ENCODE data around the gene ZWILCH.

Gene ZWILCH

DNA sequence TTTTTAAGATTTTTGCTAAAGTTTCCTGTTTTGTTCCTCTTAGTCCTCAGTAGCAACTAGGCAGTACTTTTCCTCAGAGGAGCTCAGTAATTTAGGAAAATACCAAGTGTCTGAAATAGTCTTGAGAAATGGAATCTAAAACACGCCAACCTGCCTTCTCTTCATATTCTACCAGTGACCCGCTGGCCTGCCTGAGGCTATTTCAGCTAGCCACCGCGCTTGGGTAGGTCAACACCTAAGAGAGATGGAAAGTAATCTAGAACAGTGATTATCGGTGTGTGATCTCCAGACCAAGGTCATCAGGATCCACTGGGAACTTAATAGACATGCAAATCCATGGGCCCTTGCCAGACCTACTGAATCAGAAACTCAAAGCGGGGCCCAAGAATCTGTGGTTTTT is 53.1 kb downstream of the ZWILCH start:
- no peak for DNase-seq

GRCh38 chr15:66560856-66561525 is 55.9 kb downstream of the ZWILCH start:
- no peak for DNase-seq

DNA sequence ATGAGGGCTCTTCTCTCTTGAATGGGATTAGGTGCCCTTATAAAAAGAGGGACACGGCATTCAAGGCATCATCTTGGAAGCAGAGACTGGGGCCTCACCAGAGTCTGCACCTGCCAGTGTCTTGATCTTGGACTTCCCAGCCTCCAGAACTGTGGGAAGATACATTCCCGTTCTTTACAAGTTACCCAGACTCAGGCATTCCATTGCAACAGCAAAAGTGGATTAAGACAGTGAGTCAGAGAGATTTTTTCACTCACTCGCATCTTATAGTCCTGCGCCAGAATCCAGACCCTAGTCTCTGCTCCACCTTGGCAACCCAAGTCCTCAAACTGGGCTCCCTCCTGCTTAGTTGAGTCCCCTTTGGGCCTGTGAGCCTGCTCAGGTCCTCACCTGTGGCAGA is 58.0 kb downstream of the ZWILCH start:
- no peak for DNase-seq

DNA sequence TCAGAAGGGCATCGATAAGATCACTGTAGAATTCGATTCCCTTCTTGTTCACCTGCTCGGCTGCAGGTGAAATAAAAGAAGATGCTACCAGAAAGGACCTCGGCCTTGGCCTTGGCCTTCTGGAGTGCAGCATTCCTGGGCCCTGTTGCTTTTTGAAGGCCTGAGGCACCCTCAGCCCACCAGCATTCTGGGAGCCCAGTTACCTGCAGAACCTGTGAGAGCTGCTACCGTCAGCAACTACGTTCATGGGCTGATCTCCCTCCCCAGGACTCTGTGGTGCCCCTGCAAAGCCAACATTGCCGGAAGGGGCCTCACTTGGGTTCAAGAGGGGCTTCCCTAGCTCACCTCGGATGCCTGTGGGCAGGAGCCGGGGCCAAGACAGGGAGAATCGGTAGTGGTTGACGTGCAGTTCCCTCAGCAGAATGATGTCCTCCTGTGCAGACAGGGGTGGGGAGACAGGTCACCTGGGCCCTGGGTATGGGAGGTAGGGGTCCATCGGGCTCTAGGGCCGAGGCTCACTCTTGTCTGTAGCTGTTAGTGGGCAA is 58.5 kb downstream of the ZWILCH start:
- no peak for DNase-seq

GRCh38 chr15:66564136-66565041 is 59.3 kb downstream of the ZWILCH start:
- DNase-seq: no peak

DNA sequence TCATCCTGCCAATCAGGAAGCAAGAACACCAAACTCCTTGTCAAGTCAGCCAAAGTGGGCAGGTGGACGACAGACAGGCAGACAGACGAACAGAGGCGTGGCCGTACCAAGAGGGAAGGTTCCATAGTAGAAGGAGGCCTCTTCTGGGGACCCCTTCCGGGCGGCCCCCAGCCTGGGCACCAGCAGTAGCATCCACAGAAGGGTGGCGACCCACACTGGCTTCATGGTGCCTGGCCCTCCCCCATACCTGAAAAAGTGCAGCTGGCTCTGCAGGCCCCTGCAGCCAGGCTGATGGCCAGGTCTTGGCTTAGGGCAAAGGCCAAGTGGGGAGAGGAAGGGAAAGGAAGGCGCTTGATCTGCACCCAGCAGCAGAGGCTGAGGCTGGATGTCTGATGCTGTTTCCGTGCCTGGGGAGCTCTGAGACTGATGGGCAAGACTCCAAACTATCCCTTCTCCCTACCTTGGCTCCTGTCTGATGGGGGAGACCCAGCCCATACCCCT is 60.1 kb downstream of the ZWILCH start:
- no peak for DNase-seq

- no peak for DNase-seq
These were observed 60.6 kb downstream of the ZWILCH start, which contains the start of gene LCTL for GRCh38 chr15:66565741-66566144. TSS of gene LCTL (minus strand) at chr15:66565998. CDS start at chr15:66565365, 633 bp downstream.

DNA sequence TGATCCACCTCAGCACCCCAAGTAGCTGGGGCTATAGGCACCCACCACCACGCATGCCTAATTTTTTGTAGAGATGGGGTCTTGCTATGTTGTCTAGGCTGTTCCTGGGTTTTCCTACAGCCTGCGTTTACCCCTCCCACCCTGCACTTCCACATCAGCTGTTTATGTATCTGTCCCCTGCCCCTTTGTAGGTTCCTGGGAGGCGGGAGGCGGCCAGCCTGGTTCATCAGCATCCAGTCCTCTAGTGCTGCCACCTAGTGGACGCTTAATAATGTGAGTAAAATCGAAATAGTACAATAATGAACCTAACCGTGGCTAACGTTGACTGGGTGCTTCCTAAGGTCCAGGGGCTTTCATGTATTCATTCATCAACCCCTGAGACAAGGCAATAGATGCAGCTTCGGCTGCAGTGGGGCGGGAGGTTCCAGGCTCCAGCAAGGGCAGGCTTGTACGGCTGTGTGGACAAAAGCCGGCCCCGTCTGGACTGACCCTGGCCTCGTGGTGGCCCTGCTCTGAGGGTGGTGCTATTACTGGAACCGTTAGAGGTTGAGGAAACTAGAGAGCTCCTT is 61.9 kb downstream of the ZWILCH start:
- peak; percentile 22 for DNase-seq

GRCh38 chr15:66567897-66568296 is 62.8 kb downstream of the ZWILCH start:
- no peak for DNase-seq

GRCh38 chr15:66569461-66570137 is 64.5 kb downstream of the ZWILCH start:
- DNase-seq: no peak

DNA sequence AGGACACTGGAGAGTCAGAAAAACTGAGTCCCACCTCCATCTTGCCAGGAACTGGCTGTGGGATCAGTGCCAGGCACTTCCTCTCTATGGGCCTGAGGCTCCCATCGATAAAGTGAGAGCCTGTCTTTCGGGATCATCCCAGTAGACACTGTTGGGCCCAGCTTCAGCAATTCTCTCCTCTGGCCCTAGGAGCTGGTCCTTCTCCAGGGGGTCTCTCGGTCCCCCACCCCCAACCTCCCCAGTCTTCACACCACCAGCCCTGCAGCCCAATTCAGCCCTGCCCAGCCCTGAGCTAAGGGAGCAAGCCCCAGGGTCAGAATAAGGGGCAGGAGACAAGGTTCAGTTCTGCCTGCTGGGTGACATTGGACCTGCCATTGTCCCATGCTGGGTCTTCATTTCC is 65.2 kb downstream of the ZWILCH start:
- DNase-seq: no peak

DNA sequence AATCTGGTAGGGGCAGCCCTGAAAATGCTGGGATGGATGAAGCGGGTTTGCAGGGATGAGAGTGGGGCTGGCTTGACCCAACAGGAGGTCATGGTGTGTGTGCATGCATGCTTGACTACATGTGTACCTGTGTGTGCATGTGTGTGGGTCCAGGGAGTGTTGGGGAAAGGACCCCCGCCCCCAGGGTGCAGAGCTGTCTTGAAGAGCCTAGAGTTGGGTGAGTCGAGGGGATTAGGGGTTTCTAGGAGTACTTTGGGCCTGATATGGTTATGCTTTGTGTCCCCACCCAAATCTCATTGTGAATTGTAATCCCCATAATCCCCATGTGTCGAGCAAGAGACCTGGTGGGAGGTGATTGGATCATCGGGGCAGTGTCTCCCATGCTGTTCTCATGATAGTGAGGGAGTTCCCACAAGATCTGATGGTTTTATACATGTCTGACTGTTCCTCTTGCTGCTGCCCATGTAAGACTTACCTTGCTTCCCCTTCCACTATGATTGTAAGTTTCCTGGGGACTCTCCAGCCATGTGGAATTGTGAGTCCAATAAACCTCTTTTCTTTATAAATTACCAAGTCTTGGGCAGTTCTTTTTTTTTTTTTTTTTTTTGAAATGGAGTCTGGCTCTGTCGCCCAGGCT is 65.8 kb downstream of the ZWILCH start:
- DNase-seq: no peak

DNA sequence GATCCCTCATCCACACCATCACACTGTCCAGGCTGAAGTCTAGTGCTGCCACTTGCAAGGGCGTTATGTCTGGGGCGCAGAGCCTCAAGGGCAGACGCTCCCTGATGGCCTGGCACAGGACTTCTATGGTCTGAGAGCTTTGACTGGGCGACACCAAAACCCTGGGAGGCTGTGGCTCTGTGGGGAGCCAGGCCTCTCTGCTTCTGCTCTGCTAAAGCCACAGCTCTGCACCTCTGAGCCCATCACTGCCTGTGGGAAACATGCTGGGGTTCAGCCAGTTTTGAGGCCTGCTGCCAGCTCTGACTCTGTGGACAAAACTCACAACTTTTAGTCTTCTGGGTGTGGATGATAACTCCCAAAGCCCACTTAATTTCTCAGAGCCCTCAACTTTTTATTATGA is 67.0 kb downstream of the ZWILCH start:
- DNase-seq: no peak

GRCh38 chr15:66573348-66573718 is 68.2 kb downstream of the ZWILCH start:
- no peak for DNase-seq

- no peak for DNase-seq
These were observed 68.8 kb downstream of the ZWILCH start for GRCh38 chr15:66573719-66574595.

DNA sequence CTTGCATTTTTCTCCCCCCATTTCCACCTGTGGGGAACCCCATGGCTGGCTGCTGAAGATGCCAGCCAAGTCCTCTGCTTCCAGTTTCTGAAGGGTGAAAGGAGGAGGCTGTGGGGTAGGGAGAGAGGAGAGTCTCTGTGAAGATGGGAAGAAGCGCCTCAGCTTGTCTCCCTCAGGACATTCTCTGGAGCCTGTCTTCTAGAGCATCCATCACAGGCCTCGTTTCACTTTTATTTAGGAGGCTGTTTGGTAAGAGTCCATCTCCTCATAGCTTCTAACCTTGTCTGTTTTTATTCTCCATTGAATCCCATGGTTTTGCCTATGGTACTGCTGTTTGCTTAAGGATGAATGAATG is 69.4 kb downstream of the ZWILCH start:
- no peak for DNase-seq

- DNase-seq: no peak
These were observed 73.3 kb downstream of the ZWILCH start for GRCh38 chr15:66578286-66578875.

DNA sequence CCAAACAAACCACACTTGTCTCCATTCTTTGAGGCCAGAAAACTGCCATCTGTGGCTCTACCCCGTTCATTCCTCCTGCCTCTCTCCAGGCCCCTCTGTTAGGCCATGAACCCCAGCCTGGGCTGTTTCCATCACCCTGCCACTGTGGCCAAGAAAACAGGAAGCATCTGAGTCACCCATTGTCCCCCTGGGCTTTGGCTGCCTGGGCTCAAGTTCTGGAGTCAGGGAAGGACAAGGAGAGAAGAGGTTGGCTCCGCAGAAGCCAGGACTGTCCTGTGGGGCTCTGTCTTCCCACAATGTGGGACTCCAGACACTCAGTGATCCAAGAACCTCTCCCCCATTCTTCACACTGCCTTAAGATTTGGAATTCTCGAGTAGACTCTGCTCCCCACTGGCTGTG is 75.5 kb downstream of the ZWILCH start:
- no peak for DNase-seq

DNA sequence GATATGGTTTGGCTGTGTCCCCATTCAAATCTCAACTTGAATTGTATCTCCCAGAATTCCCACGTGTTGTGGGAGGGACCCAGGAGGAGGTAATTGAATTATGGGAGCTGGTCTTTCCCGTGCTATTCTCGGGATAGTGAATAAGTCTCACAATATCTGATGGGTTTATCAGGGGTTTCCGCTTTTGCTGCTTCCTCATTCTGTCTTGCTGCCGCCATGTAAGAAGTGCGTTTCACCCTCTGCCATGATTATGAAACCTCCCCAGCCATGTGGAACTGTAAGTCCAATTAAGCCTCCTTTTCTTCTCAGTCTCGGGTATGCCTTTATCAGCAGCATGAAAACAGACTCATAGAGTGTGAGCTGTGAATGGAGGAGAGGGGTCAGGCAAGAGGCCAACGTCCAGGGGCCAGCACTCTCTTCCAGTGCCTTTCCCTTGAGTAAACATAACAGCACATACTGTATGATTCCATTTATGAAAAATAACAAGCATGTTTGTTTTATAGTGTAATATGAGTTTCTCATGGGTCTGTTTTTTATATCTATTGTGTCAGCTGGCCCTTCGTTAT is 76.9 kb downstream of the ZWILCH start:
- no peak for DNase-seq

- DNase-seq: no peak
These were observed 81.2 kb downstream of the ZWILCH start for GRCh38 chr15:66586155-66586976.

Data from activated effector memory CD4-positive, alpha-beta T cell treated with Interleukin-2 at 50 U/mL for 16 hours (primary cell).